HAP-1 (cell line): Measurements from ENCODE around the gene P4HB.
A peak's percentile ranks its signal among the peaks of the same experiment; 100 is the strongest.
"Not testable (repeated sequence)": the region's sequence is repeated elsewhere in the genome, so short reads cannot be mapped to it uniquely, and the experiment has no call there.

Source experiments
- DNase-seq, 2 experiments: peaks; one replicate each; pipeline ENCODE4 v3.0.0-alpha.2; 2016 to 2020; ENCODE audit warnings: low spot score in 2 of 2
- H3K27me3 ChIP-seq: fragments of 250-450 bp; sonication (Bioruptor Pico); 2 replicates; pipeline ENCODE4 v1.5.1; 2020; ENCODE audit warnings: low read depth, mild to moderate bottlenecking, moderate library complexity
- H3K36me3 ChIP-seq: fragments of 250-450 bp; sonication (Bioruptor Pico); replicated peaks from 2 replicates; pipeline ENCODE4 v1.5.1; 2020; ENCODE audit warnings: mild to moderate bottlenecking
- H3K4me1 ChIP-seq: fragments of 250-450 bp; sonication (Bioruptor Pico); 2 replicates; pipeline ENCODE4 v1.5.1; 2020; ENCODE audit warnings: mild to moderate bottlenecking
- H3K4me3 ChIP-seq: fragments of 250-450 bp; sonication (Bioruptor Pico); 2 replicates; pipeline ENCODE4 v1.5.1; 2020; ENCODE audit warnings: mild to moderate bottlenecking, moderate library complexity
- H3K9me3 ChIP-seq: fragments of 250-450 bp; sonication (Bioruptor Pico); 2 replicates; pipeline ENCODE4 v1.5.1; 2020; ENCODE audit warnings: mild to moderate bottlenecking, moderate library complexity
- in situ Hi-C: fragments of 300-500 bp; cut with MboI; formaldehyde crosslinking; loops from 3 replicates; pipeline ENCODE4 v1.14.3; 2020; ENCODE audit warnings: low sequenced_read_pairs, inconsistent platforms, mixed read lengths

Gene P4HB

GRCh38 chr17:81842725-81843504 is 17.4 kb downstream of the P4HB start:
- no peak overlapping the region for H3K4me3 ChIP-seq
- no peaks in the 10 kb centered on the region for H3K27me3 ChIP-seq
- no peaks in the 10 kb centered on the region for H3K4me1 ChIP-seq
- in situ Hi-C loops, result no loop called here
- no peaks in the 10 kb centered on the region for H3K9me3 ChIP-seq
- DNase-seq, result no peak
- H3K36me3 ChIP-seq, result peaks cover 55% of the 10 kb centered on the region

DNA sequence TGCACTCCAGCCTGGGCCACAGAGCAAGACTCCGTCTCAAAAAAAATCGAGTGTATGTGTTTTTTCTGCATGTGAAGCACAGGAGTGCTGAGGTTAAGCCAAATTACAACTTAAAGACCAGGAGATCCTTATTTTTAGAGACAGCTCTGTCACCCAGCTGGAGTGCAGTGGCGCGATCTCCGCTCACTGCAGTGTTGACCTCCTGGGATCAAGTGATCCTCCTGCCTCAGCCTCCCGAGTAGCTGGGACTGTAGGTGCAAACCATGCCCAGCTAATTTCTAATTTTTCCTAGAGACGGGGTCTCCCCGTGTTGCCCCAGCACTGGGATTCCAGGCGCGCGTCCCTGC is 18.0 kb downstream of the P4HB start:
- DNase-seq, result no peak
- Histone ChIP-seq H3K4me3 (no peak overlapping the region), H3K36me3 (peaks cover 50% of the 10 kb centered on the region), H3K9me3 (no peaks in the 10 kb centered on the region), H3K4me1 (no peaks in the 10 kb centered on the region), H3K27me3 (no peaks in the 10 kb centered on the region)
- in situ Hi-C loops, result no loop called here

DNA sequence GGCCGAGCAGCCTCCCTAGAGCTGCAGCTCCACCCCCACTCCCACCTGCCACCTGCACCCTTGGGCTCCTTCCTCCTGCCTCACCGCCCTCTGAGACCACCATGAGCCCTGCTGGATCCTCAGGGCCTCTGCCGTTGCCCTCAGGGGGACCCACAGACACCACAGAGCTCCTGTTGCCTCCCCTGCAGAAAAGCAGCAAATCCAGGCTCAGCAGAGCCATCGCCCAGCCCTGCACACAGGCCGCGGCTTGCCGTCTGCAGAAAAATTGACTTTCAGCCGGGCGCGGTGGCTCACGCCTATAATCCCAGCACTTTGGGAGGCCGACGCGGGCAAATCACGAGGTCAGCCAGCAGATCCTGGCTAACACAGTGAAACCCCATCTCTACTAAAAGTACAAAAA is 18.5 kb downstream of the P4HB start:
- H3K27me3 ChIP-seq, result no peaks in the 10 kb centered on the region
- no peak for DNase-seq
- no peaks in the 10 kb centered on the region for H3K4me1 ChIP-seq
- no peaks in the 10 kb centered on the region for H3K9me3 ChIP-seq
- in situ Hi-C loops, result no loop called here
- peaks cover 45% of the 10 kb centered on the region for H3K36me3 ChIP-seq
- no peak overlapping the region for H3K4me3 ChIP-seq

DNA sequence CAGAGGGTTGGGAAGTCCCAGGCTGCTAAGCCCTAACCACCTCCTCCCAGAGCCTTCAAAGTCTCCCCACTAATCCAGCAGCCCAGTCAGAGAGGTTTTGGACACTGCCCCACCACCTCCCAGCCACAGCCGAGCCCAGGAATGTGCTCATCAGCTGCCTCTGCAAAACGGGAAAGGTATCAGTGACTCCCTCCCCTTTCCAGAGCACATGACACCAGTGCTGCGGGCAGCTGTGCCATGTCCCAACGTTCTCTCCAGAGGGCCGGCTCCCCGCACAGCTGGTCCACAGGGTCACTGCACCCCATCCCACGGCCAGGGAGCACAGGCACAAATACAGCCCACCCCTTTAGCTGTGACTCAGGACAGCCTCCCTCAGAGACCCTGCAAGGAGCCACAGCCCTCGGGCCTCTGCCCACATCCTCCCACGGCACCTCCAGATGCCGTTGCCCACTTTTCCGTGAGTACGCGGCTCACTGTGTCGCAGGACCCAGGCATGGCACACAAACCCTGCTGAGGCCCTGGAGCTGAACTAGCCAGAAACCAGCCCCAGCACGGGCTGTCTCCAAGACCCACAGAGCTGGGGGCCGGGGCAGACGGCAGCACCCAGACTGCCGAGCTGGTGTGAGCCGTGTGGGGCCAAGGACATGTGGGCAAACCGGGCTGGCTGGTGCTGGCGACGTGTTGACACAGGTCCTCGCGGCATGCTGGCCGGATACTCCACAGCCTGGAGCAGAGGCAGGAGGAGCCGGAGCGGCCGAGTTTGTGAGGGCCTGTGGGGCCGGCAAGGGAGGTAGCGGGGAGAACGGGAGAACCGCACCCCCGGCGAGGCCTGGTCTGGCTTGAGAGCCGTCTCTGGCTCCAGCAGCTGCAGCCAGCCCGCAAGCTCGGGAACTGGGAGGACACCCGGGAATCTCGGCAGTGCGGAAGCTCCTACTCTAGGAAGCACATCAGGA is 19.2 kb downstream of the P4HB start:
- no peak overlapping the region for H3K4me3 ChIP-seq
- no peak for DNase-seq
- H3K4me1 ChIP-seq, result no peaks in the 10 kb centered on the region
- H3K9me3 ChIP-seq, result no peaks in the 10 kb centered on the region
- no peaks in the 10 kb centered on the region for H3K27me3 ChIP-seq
- in situ Hi-C loops, result no loop called here
- peaks cover 37% of the 10 kb centered on the region for H3K36me3 ChIP-seq

GRCh38 chr17:81840059-81840458 is 20.3 kb downstream of the P4HB start:
- H3K4me3 ChIP-seq, H3K27me3 ChIP-seq, in situ Hi-C loops, DNase-seq, H3K4me1 ChIP-seq, H3K9me3 ChIP-seq: not testable (repeated sequence)
- peaks cover 27% of the 10 kb centered on the region for H3K36me3 ChIP-seq

- no peaks in the 10 kb centered on the region for H3K27me3 ChIP-seq
- no peaks in the 10 kb centered on the region for H3K4me1 ChIP-seq
- no peak for DNase-seq
- in situ Hi-C loops, result no loop called here
- H3K36me3 ChIP-seq, result peaks cover 24% of the 10 kb centered on the region
- no peak overlapping the region for H3K4me3 ChIP-seq
- H3K9me3 ChIP-seq, result no peaks in the 10 kb centered on the region
These were observed 21.0 kb downstream of the P4HB start for GRCh38 chr17:81839301-81839700.

GRCh38 chr17:81838753-81839255 is 21.5 kb downstream of the P4HB start:
- in situ Hi-C loops, result no loop called here
- peaks cover 19% of the 10 kb centered on the region for H3K36me3 ChIP-seq
- peaks cover 3% of the 10 kb centered on the region; the same call in 1 of the 2 replicates for H3K4me1 ChIP-seq
- no peak overlapping the region for H3K4me3 ChIP-seq
- no peaks in the 10 kb centered on the region for H3K27me3 ChIP-seq
- no peaks in the 10 kb centered on the region for H3K9me3 ChIP-seq
- no peak for DNase-seq

DNA sequence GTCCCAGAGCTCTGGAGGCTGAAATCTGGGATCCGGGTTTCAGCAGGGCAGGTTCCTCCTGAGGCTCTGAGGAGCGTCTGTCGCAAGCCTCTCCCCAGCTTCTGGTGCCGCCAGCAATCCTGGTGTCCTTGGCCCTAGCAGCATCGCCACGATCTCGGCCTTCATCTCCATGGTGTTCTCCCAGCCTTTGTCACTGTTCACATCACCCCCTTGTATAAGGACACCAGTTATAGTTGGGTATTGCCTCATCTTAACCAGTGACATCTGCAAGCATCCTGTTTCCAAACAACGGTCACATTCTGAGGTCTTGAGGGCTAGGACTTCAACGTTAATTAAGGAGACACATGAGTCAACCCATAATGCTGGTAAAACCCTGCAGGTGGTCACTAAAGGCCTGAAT is 22.7 kb downstream of the P4HB start:
- H3K4me1 ChIP-seq, result peaks cover 3% of the 10 kb centered on the region; the same call in 1 of the 2 replicates
- no peak for DNase-seq
- no peaks in the 10 kb centered on the region for H3K27me3 ChIP-seq
- H3K9me3 ChIP-seq, result no peaks in the 10 kb centered on the region
- in situ Hi-C loops, result no loop called here
- peaks cover 7% of the 10 kb centered on the region for H3K36me3 ChIP-seq
- H3K4me3 ChIP-seq, result no peak overlapping the region

- Histone ChIP-seq H3K9me3 (no peaks in the 10 kb centered on the region), H3K4me1 (peaks cover 9% of the 10 kb centered on the region), H3K4me3 (peak within 1 kb of the TSS; percentile 81), H3K36me3 (peaks cover 4% of the 10 kb centered on the region; the same call in 1 of the 2 replicates), H3K27me3 (no peaks in the 10 kb centered on the region)
- in situ Hi-C loops, result no loop called here
- no peak for DNase-seq
These were observed 25.5 kb downstream of the P4HB start, which contains the start of gene PPP1R27 for GRCh38 chr17:81834831-81835267. PPP1R27 (minus strand) TSS chr17:81835050; CDS start chr17:81834953, 97 bp downstream.

DNA sequence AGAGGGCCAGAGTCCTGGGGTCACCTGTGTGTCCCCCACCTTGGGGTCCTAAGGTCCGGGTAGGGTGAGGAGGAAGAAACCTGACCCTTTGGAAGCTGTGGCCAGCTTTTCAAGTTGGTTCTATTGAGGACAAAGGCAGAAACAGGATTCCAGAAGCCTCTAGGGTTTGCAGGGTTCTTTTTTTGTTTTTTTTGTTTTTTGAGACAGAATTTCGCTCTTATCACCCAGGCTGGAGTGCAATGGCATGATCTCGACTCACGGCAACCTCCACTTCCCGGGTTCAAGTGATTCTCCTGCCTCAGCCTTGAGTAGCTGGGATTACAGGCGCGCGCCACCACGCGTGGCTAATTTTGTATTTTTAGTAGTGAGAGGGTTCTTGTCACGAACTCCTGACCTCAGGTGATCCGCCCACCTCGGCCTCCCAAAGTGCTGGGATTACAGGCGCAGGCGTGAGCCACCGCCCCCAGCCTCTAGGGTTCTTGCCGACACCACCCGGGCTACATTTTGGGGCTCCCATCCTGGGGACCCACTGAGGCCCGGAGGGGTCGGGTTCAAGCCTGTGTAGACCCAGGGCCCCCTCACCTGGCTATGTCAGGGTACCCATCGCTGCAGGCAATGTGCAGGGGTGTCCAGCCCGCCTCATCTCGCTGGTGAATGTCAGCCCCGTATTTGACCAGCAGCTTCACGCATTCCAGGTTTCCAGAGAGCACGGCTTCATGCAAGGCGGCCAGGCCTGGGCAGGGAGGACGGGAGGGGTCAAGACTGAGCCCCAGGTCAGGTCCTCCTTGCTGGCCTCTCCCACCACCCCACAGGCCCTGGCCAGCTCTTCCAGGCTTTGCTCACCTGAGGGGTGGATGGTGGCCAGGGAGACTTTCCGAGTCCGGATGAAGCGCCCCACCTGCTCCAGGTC is 26.2 kb downstream of the P4HB start:
- H3K36me3 ChIP-seq, result peaks cover 4% of the 10 kb centered on the region; the same call in 1 of the 2 replicates
- no peaks in the 10 kb centered on the region for H3K27me3 ChIP-seq
- peaks cover 9% of the 10 kb centered on the region for H3K4me1 ChIP-seq
- DNase-seq, result no peak
- H3K4me3 ChIP-seq, result peak overlapping the region; percentile 81
- H3K9me3 ChIP-seq, result no peaks in the 10 kb centered on the region
- in situ Hi-C loops, result no loop called here

DNA sequence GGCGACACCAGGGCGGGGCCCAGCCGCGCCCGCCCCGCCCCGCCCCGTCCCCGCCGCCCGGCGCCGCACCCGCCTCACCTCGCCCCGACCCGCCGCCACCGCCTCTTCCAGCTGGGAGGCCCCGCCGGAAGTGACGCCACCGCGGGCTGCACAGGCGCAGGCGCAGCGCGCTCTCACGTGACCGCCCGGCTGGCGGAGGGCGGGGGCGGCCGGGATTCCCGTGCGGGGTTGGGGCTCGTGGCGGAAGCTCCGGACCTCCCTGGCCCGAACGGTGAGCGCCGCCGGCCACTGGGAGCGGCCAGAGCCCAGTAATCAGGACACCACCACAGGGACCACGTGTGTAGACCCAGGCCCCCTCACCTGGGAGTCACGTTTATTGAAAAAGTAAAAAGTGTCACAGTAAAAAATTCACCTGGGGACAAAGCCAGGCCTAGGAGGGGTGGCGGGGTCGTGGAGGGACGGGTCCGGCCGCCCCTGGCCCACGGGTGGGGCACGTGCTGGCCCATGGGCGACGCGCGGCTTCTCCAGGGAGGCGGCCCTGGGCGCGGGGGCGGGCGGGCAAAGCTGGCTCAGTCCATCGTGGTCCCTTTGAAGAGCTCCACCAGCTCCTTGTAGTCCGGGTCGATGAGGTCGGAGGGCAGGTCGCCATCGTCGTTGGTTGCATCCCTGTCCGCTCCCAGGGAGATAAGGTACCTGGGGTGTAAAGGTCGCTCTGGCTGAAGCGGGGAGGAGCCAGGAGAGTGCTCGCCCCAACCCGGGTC is 27.0 kb downstream of the P4HB start, which contains the start of gene MCRIP1:
MCRIP1 (minus strand) TSS at position 132 of the 761 bp plus-strand sequence. CDS start 8,785 bp downstream, outside the sequence.
- Histone ChIP-seq H3K4me1 (peaks cover 9% of the 10 kb centered on the region), H3K27me3 (no peaks in the 10 kb centered on the region), H3K36me3 (peaks cover 4% of the 10 kb centered on the region; the same call in 1 of the 2 replicates), H3K9me3 (no peaks in the 10 kb centered on the region), H3K4me3 (peak within 1 kb of the TSS; percentile 81)
- in situ Hi-C loops, result no loop called here
- peak; percentile 91 to 97 for DNase-seq

- Histone ChIP-seq H3K4me1 (peaks cover 9% of the 10 kb centered on the region), H3K27me3 (no peaks in the 10 kb centered on the region), H3K4me3 (peak overlapping the region; percentile 58), H3K36me3 (peaks cover 4% of the 10 kb centered on the region; the same call in 1 of the 2 replicates), H3K9me3 (no peaks in the 10 kb centered on the region)
- in situ Hi-C loops, result no loop called here
- peak in 1 of 2 experiments; percentile 4 for DNase-seq
These were observed 27.7 kb downstream of the P4HB start for GRCh38 chr17:81832608-81833159.
